NCI-H2196 treated with DMSO at 0.1 percent for 48 hours (cell line): ENCODE measurements around the gene KRT78.

ENCODE experiments used
- DNase-seq: peaks from one replicate; lab custom pipeline; 2025; ENCODE audit not compliant: unreplicated experiment; lab: John Stamatoyannopoulos, UW

The KRT78 gene

GRCh38 chr12:52839436-52840105 lies 9.2 kb downstream of the KRT78 start:
- no peak for DNase-seq

- no peak for DNase-seq
Measured at GRCh38 chr12:52838609-52839435, 10.0 kb downstream of the KRT78 start.

GRCh38 chr12:52837781-52838608 lies 10.8 kb downstream of the KRT78 start:
- no peak for DNase-seq

- no peak for DNase-seq
Measured at GRCh38 chr12:52837413-52837741, 11.4 kb downstream of the KRT78 start.

GRCh38 chr12:52836491-52837412 lies 12.0 kb downstream of the KRT78 start:
- DNase-seq: no peak

GRCh38 chr12:52836042-52836466 lies 12.7 kb downstream of the KRT78 start:
- DNase-seq: no peak

GRCh38 chr12:52835271-52836041 lies 13.3 kb downstream of the KRT78 start:
- DNase-seq: no peak

- no peak for DNase-seq
Measured at GRCh38 chr12:52834727-52835001, 14.1 kb downstream of the KRT78 start.

- DNase-seq: no peak
Measured at GRCh38 chr12:52833922-52834726, 14.7 kb downstream of the KRT78 start, which contains the start of gene KRT79. KRT79 (minus strand) TSS chr12:52834311; CDS start chr12:52834260, 51 bp downstream.

- DNase-seq: no peak
Measured at GRCh38 chr12:52832985-52833905, 15.5 kb downstream of the KRT78 start.

- DNase-seq: no peak
Measured at GRCh38 chr12:52832451-52832850, 16.3 kb downstream of the KRT78 start.

GRCh38 chr12:52831251-52831650 lies 17.5 kb downstream of the KRT78 start:
- DNase-seq: no peak

GRCh38 chr12:52829986-52830770 lies 18.6 kb downstream of the KRT78 start:
- DNase-seq: no peak

- no peak for DNase-seq
Measured at GRCh38 chr12:52828591-52829021, 20.2 kb downstream of the KRT78 start.

- DNase-seq: no peak
Measured at GRCh38 chr12:52828156-52828555, 20.6 kb downstream of the KRT78 start.

GRCh38 chr12:52827499-52828090 lies 21.2 kb downstream of the KRT78 start:
- DNase-seq: no peak
